OCI-LY7 (cell line): Measurements from ENCODE around the gene OPN1SW. TPM values are rescaled to one million over a fixed set of nuclear protein-coding genes. Genes with fewer than 3 reads are reported as not detected.
A peak's percentile ranks its signal among the peaks of the same experiment; 100 is the strongest.

ENCODE experiments used
- BruUV-seq: library from RNA; stranded (reverse); fragments of 400-500 nt; replicated peaks from 2 replicates; lab custom pipeline; 2021; lab: Mats Ljungman, UMichigan
- CTCF ChIA-PET: fragments of 300-600 bp; sonication (Branson Sonifier 250); formaldehyde crosslinking; loops from one replicate; lab custom pipeline; 2022; ENCODE audit warnings: antibody characterized with exemption; ENCODE audit not compliant: unreplicated experiment; lab: Charles Lee
- POLR2A ChIA-PET: fragments of 300-600 bp; sonication (Branson Sonifier 250); formaldehyde crosslinking; loops from one replicate; lab custom pipeline; 2022; ENCODE audit warnings: antibody characterized with exemption; lab: Charles Lee
- DNase-seq: peaks from one replicate; pipeline ENCODE4 v3.0.0-alpha.2; 2015; ENCODE audit warnings: low spot score
- H2AFZ ChIP-seq: fragments of 200-600 bp; sonication (generic), shearing (Covaris generic); 2 replicates; pipeline ENCODE4 v1.6.1; 2014; ENCODE audit warnings: mild to moderate bottlenecking, antibody characterized with exemption, low read length, moderate library complexity
- H3K27ac ChIP-seq: fragments of 200-600 bp; sonication (generic); 2 replicates; pipeline ENCODE4 v1.5.1; 2014; ENCODE audit warnings: mixed run types, low read depth, mild to moderate bottlenecking, moderate library complexity, low read length, inconsistent platforms; ENCODE audit not compliant: poor library complexity, severe bottlenecking
- H3K36me3 ChIP-seq: fragments of 200-600 bp; sonication (generic); 2 replicates; pipeline ENCODE4 v1.6.1; 2014; ENCODE audit warnings: mild to moderate bottlenecking, antibody characterized with exemption, low read length, moderate library complexity, mixed read lengths; ENCODE audit not compliant: insufficient read depth
- H3K4me1 ChIP-seq: fragments of 200-600 bp; sonication (generic); 2 replicates; pipeline ENCODE4 v1.5.1; 2014; ENCODE audit warnings: mild to moderate bottlenecking, low read length; ENCODE audit not compliant: insufficient read depth, poor library complexity, severe bottlenecking
- H3K4me2 ChIP-seq: fragments of 200-600 bp; sonication (generic); 2 replicates; pipeline ENCODE4 v1.6.1; 2014; ENCODE audit warnings: mild to moderate bottlenecking, low read length
- H3K4me3 ChIP-seq: fragments of 200-600 bp; sonication (generic); 2 replicates; pipeline ENCODE4 v1.5.1; 2014; ENCODE audit warnings: mild to moderate bottlenecking, low read depth, low read length; ENCODE audit not compliant: poor library complexity, severe bottlenecking
- H3K79me2 ChIP-seq: fragments of 200-600 bp; sonication (generic); 2 replicates; pipeline ENCODE4 v1.6.1; 2016; ENCODE audit warnings: low read depth, mild to moderate bottlenecking, low read length, moderate library complexity, mixed read lengths; ENCODE audit not compliant: insufficient read depth
- H3K9me2 ChIP-seq: fragments of 200-600 bp; sonication (generic); 2 replicates; pipeline ENCODE4 v1.6.1; 2016; ENCODE audit warnings: mild to moderate bottlenecking, low read length, mixed read lengths; ENCODE audit not compliant: insufficient read depth
- H3K9me3 ChIP-seq: fragments of 200-600 bp; sonication (generic); 2 replicates; pipeline ENCODE4 v1.6.1; 2014; ENCODE audit warnings: mild to moderate bottlenecking, mixed run types, low read length, mixed read lengths
- H4K20me1 ChIP-seq: fragments of 200-600 bp; sonication (generic); 2 replicates; pipeline ENCODE4 v1.6.1; 2014; ENCODE audit warnings: mild to moderate bottlenecking, antibody characterized with exemption, low read length, moderate library complexity, mixed read lengths; ENCODE audit not compliant: insufficient read depth
- EZH2phosphoT487 ChIP-seq: fragments of 200-600 bp; sonication (generic); IDR thresholded peaks from 2 replicates; pipeline ENCODE4 v1.6.1; 2018; ENCODE audit warnings: low read depth, borderline replicate concordance, mild to moderate bottlenecking, mixed run types, antibody characterized with exemption, low read length, moderate library complexity, mixed read lengths
- intact Hi-C: fragments of 100-400 bp; cut with micrococcal nuclease; formaldehyde crosslinking; loops from one replicate; pipeline ENCODE4 v1.10.0; 2022; ENCODE audit not compliant: unreplicated experiment
- total RNA-seq, 2 experiments: library from RNA; depleted of rRNA in 1 of 2; stranded (reverse); fragments of >200 nt in 1 of 2; shearing (Covaris generic) in 1 of 2; gene quantifications; 2 replicates each; pipeline ENCODE4 v1.2.3, GENCODE V29; 2014 to 2022
- TF ChIP-seq, protein P1 (sequence below): fragments of 200-600 bp; sonication (generic); conservative IDR thresholded peaks from 2 replicates; pipeline ENCODE4 v1.5.1; 2014; ENCODE audit warnings: mild to moderate bottlenecking, antibody characterized with exemption, low read length, moderate library complexity, mixed read lengths

The OPN1SW gene
- total RNA-seq, 2 experiments from 2014 or later = not detected

DNA sequence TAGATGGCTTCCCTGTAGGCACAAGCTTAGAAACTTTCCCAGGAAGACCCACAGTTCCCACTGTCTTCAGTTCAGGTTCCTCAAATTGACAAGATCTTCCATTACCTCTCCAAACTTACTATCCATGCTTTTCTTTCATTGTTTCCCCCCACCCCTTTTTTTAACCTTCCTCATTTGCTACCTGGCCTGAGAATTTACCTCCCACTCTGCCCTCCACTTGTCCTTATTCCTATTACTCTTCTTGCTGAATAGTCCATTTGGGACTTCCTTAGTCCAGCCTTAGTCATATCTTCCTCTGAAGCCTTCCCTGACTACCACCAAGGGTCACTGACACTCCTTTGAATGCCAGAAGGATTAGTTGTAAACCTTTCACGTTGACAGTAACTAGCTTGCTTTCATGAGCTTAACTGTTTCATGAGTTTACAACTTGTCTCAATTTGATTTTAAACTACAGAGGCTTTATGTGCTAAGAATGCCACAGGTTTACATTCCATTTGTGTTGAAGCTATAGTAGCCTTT, 37.7 kb downstream of the OPN1SW start:
- Histone ChIP-seq H2AFZ (peak overlapping the region; percentile 73; the same call in 1 of the 2 replicates), H3K4me1 (peaks cover 25% of the 10 kb centered on the region), H4K20me1 (peaks cover 25% of the 10 kb centered on the region), H3K9me2 (no peaks in the 10 kb centered on the region), H3K79me2 (peaks cover 36% of the 10 kb centered on the region), H3K4me2 (0 out of 2 replicates have a peak overlapping the region, but pooled peaks have one; percentile 89), H3K4me3 (no peak overlapping the region), H3K27ac (no peak overlapping the region), H3K36me3 (peaks cover 11% of the 10 kb centered on the region; the same call in 1 of the 2 replicates), H3K9me3 (no peaks in the 10 kb centered on the region)
- ChIA-PET CTCF (interaction anchor here (0.9 kb wide), 1 partner anchor 19 kb away, joined by 5 read pairs; no protein-coding TSS in a partner anchor), POLR2A (interaction anchor here (0.6 to 4.8 kb wide), 17 partner anchors 8 to 517 kb away, joined by 3 to 17 read pairs (median 4); partner anchors contain the start of gene ATP6V1F)
- BruUV-seq = no TSS peak
- intact Hi-C loops = no loop called here
- TF ChIP-seq, protein P1, sequence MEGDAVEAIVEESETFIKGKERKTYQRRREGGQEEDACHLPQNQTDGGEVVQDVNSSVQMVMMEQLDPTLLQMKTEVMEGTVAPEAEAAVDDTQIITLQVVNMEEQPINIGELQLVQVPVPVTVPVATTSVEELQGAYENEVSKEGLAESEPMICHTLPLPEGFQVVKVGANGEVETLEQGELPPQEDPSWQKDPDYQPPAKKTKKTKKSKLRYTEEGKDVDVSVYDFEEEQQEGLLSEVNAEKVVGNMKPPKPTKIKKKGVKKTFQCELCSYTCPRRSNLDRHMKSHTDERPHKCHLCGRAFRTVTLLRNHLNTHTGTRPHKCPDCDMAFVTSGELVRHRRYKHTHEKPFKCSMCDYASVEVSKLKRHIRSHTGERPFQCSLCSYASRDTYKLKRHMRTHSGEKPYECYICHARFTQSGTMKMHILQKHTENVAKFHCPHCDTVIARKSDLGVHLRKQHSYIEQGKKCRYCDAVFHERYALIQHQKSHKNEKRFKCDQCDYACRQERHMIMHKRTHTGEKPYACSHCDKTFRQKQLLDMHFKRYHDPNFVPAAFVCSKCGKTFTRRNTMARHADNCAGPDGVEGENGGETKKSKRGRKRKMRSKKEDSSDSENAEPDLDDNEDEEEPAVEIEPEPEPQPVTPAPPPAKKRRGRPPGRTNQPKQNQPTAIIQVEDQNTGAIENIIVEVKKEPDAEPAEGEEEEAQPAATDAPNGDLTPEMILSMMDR = no peak
- DNase-seq = no peak

DNA sequence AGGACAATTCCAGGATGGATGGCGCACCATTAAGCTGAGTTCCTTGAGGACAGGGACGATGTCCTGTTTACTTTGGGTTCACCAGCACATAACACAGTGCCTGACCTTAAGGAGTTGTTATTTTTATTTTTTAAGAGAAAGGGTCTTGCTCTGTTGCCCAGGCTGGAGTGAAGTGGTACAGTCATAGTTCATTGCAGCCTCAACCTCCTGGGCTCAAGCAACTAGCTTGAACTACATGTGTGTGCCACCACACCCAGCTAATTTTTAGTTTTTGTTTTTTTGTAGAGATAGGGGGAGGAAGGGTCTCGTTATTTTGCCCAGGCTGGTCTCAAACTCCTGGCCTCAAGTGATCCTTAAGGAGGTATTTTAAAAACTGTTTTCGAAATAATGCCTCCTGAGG, 38.2 kb downstream of the OPN1SW start:
- ChIA-PET CTCF (no interaction called here), POLR2A (interaction anchor here (0.6 to 4.8 kb wide), 11 partner anchors 9 to 663 kb away, joined by 3 to 17 read pairs (median 4); a partner anchor contains a TSS)
- intact Hi-C loops = no loop called here

DNA sequence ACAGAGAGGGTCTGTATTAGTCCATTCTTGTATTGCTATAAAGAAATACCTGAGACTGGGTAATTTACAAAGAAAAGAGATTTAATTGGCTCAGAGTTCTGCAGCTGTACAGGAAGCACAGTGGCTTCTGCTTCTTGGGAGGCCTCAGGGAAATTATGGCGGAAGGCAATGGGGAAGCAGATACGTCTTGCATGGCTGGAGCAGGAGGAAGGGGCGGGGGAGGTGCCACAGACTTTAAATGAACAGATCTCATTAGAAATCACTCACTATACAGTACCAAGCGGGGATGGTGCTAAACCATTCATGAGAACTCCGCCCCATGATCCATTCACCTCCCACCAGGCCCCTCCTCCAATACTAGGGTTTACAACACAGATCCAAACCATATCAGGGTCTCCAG, 40.2 kb downstream of the OPN1SW start:
- no peaks in the 10 kb centered on the region for H3K9me3 ChIP-seq
- intact Hi-C loops = no loop called here
- H4K20me1 ChIP-seq = peaks cover 7% of the 10 kb centered on the region; the same call in 1 of the 2 replicates
- no peak overlapping the region for H3K4me2 ChIP-seq
- H2AFZ ChIP-seq = no peak overlapping the region
- H3K79me2 ChIP-seq = peaks cover 11% of the 10 kb centered on the region
- no peak overlapping the region for H3K4me3 ChIP-seq
- H3K36me3 ChIP-seq = no peaks in the 10 kb centered on the region
- no peak overlapping the region for H3K27ac ChIP-seq
- ChIA-PET POLR2A (no interaction called here), CTCF (interaction anchor here (0.7 kb wide), 1 partner anchor 400 kb away, joined by 3 read pairs; no protein-coding TSS in a partner anchor)
- DNase-seq = no peak
- BruUV-seq = no TSS peak
- TF ChIP-seq, protein P1 = no peak
- no peak for TF ChIP-seq EZH2phosphoT487
- no peaks in the 10 kb centered on the region for H3K9me2 ChIP-seq
- H3K4me1 ChIP-seq = peaks cover 9% of the 10 kb centered on the region

More for the DNA sequence above, 38.2 kb downstream of the OPN1SW start:
- Histone ChIP-seq H3K4me3 (no peak overlapping the region), H3K9me2 (no peaks in the 10 kb centered on the region), H2AFZ (no peak overlapping the region; the same call in 1 of the 2 replicates), H3K36me3 (peaks cover 10% of the 10 kb centered on the region; the same call in 1 of the 2 replicates), H3K4me2 (no peak overlapping the region), H4K20me1 (peaks cover 24% of the 10 kb centered on the region), H3K79me2 (peaks cover 31% of the 10 kb centered on the region), H3K4me1 (peaks cover 25% of the 10 kb centered on the region), H3K9me3 (no peaks in the 10 kb centered on the region), H3K27ac (no peak overlapping the region)
- BruUV-seq = no TSS peak
- no peak for DNase-seq
- no peak for TF ChIP-seq EZH2phosphoT487
- TF ChIP-seq, protein P1 = no peak
